ACHN (cell line): Measurements from ENCODE around the gene PRKAR1B.

ENCODE experiments used
- DNase-seq: peaks from one replicate; pipeline ENCODE4 v3.0.0-alpha.2; 2015
- in situ Hi-C: cut with HindIII; loops from 2 replicates; pipeline ENCODE4 v1.10.0; 2017; ENCODE audit warnings: low sequenced_read_pairs, low pct_ligation_motif_present, low pct_unique_long_range_greater_than_20kb

The PRKAR1B gene

GRCh38 chr7:605661-606450 is 121.2 kb downstream of the PRKAR1B start:
- in situ Hi-C loops = no loop called here
- no peak for DNase-seq

GRCh38 chr7:604884-605531 is 122.1 kb downstream of the PRKAR1B start:
- no peak for DNase-seq
- in situ Hi-C loops = no loop called here

GRCh38 chr7:604001-604883 is 122.8 kb downstream of the PRKAR1B start:
- no peak for DNase-seq
- in situ Hi-C loops = no loop called here

- in situ Hi-C loops = no loop called here
- no peak for DNase-seq
Observed at GRCh38 chr7:603152-603951, 123.7 kb downstream of the PRKAR1B start.

- DNase-seq = no peak
- in situ Hi-C loops = no loop called here
Observed at GRCh38 chr7:602341-603141, 124.5 kb downstream of the PRKAR1B start.

- in situ Hi-C loops = no loop called here
- DNase-seq = no peak
Observed at GRCh38 chr7:601595-602340, 125.3 kb downstream of the PRKAR1B start.

- in situ Hi-C loops = no loop called here
- DNase-seq = no peak
Observed at GRCh38 chr7:601036-601594, 126.0 kb downstream of the PRKAR1B start.

GRCh38 chr7:600149-601035 is 126.7 kb downstream of the PRKAR1B start:
- no peak for DNase-seq
- in situ Hi-C loops = no loop called here

- in situ Hi-C loops = no loop called here
- DNase-seq = no peak
Observed at GRCh38 chr7:598899-599298, 128.2 kb downstream of the PRKAR1B start.

- DNase-seq = no peak
- in situ Hi-C loops = no loop called here
Observed at GRCh38 chr7:597348-598178, 129.5 kb downstream of the PRKAR1B start.

GRCh38 chr7:596819-597182 is 130.3 kb downstream of the PRKAR1B start:
- no peak for DNase-seq
- in situ Hi-C loops = no loop called here

GRCh38 chr7:596071-596818 is 130.8 kb downstream of the PRKAR1B start:
- DNase-seq = no peak
- in situ Hi-C loops = no loop called here

- no peak for DNase-seq
- in situ Hi-C loops = no loop called here
Observed at GRCh38 chr7:595621-596010, 131.5 kb downstream of the PRKAR1B start.

GRCh38 chr7:594920-595620 is 132.0 kb downstream of the PRKAR1B start:
- no peak for DNase-seq
- in situ Hi-C loops = no loop called here
